ENCODE measurements around the gene TRPM2.

The TRPM2 gene

DNA sequence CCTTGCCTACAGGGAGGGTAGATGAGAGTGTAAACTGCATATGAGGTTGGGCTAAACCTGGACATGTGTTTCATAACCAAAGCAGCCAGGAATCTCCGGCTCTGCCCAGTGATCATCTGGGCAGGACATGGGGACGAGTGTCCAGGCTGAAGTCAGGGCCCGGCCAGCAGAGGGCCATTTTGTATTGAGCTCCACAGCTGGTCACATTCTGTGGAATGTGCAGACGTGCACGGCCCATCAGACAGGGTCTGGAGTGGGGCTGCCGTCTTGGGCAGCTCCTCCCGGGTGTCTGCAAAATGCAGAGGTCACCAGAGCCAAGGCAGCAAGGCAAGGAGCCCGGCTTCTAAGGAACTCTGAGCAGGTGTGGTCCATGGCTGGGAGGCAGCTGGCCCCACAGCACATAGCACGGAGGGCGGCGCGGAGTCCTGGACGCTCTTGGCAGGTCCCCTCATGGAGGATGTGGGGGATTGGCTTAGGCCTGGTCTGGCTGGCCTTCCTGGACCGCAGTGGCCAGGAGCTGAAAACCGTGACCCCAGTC is 108.1 kb downstream of the TRPM2 start:
- no peak for DNase-seq (ENCODE audit: low read depth, low spot score)
- POLR2A ChIA-PET, result interaction anchor here (0.7 kb wide), 1 partner anchor 10 kb away, joined by 3 read pairs; no protein-coding TSS in a partner anchor
- CTCF ChIA-PET, result interaction anchor here (2.1 kb wide), 1 partner anchor 332 kb away, joined by 10 read pairs; no protein-coding TSS in a partner anchor
- no peak overlapping the region for H3K4me3 ChIP-seq (ENCODE audit: low read depth, low read length)
- TF ChIP-seq, protein P1, sequence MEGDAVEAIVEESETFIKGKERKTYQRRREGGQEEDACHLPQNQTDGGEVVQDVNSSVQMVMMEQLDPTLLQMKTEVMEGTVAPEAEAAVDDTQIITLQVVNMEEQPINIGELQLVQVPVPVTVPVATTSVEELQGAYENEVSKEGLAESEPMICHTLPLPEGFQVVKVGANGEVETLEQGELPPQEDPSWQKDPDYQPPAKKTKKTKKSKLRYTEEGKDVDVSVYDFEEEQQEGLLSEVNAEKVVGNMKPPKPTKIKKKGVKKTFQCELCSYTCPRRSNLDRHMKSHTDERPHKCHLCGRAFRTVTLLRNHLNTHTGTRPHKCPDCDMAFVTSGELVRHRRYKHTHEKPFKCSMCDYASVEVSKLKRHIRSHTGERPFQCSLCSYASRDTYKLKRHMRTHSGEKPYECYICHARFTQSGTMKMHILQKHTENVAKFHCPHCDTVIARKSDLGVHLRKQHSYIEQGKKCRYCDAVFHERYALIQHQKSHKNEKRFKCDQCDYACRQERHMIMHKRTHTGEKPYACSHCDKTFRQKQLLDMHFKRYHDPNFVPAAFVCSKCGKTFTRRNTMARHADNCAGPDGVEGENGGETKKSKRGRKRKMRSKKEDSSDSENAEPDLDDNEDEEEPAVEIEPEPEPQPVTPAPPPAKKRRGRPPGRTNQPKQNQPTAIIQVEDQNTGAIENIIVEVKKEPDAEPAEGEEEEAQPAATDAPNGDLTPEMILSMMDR (IDR thresholded peaks at IDR 0.05; ENCODE audit: insufficient read depth, low read length, missing control alignments), result no peak

DNA sequence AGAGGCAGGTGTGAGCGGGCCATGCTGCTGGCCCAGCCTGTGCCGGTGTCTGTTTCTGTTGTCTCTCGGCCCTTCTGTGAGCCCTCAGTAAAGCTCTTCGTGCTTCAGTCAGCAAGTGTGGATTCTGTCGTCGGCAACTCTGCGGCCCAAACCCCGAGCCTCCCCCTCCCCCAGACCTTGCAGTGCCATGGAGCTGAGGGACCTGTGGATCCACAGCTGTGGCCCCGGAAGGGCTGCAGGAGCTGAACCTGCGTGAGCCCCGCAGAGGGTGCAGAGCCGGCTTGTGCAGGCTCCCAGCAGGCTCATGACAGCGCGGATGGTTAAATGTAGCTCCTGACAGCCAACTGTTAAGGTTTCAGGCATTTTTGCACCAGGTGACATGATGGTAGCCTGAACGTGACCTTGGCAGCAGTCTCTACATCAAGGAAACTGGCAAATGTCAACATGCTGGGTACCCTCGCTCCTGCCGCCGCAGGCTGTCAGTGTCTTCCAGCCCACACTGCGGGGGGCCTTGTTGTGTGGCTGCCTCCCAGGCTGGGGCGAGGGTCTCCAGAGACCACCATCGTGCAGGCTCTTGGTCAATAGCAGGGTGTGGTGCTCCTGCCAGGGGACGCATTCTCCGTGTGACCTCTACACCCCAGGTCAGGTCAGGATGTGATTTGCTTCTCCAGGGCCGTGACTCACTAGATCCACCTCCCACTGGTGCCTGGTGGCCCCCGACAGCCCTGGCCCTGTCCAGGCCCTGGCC is 108.8 kb downstream of the TRPM2 start:
- TF ChIP-seq, protein P1 (IDR thresholded peaks at IDR 0.05; ENCODE audit: insufficient read depth, low read length, missing control alignments), result no peak
- ChIA-PET CTCF (interaction anchor here (0.7 to 2.1 kb wide), 2 partner anchors 10 to 331 kb away, joined by 3 to 10 read pairs; no protein-coding TSS in a partner anchor), POLR2A (interaction anchor here (0.7 kb wide), 1 partner anchor 11 kb away, joined by 3 read pairs; no protein-coding TSS in a partner anchor)
- no peak overlapping the region for H3K4me3 ChIP-seq (ENCODE audit: low read depth, low read length)
- DNase-seq (ENCODE audit: low read depth, low spot score), result no peak

DNA sequence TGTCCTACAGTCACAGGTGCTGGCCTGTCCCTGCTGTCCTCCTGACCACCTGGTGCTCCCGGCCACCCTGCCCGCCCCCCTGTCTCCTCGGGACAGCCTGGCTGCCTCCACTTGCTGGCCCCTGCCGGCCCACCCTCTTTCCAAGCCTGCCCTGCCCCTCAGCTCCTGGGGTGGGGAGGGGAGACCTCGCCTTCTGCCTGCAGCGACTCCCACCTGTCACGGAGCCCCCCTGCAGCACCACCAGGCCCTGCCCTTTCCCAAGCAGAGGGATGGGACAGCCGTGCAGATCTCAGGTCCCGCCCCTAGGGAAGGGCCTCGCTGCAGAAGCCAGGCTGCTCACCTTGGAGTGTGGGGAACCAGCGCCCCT is 109.4 kb downstream of the TRPM2 start:
- CTCF ChIA-PET, result interaction anchor here (0.7 kb wide), 1 partner anchor 11 kb away, joined by 3 read pairs; no protein-coding TSS in a partner anchor

DNA sequence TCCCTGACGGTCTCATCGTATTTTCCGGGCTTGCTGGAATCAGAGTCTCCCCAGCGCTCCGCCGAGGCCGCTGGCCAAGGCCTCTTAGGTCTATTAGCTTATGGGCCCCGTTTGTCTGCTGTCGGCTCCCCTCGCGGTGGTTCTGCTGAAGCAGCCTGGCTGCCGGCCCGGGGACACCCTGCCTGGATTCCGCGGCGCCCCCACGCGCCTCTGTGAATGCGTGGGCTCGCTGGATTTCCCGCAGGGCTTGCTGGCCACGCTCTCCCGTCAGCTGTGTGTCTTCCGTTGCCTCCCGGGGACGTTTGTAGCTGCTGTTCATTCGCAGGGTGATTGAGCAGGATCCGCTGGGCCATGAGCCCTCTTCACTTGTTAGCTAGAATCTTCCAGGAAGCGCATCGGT is 110.3 kb downstream of the TRPM2 start:
- TF ChIP-seq, protein P1 (IDR thresholded peaks at IDR 0.05; ENCODE audit: insufficient read depth, low read length, missing control alignments), result no peak
- ChIA-PET CTCF (interaction anchor here (1.2 kb wide), 1 partner anchor 17 kb away, joined by 3 read pairs; no protein-coding TSS in a partner anchor), POLR2A (no interaction called here)
- H3K4me3 ChIP-seq (ENCODE audit: low read depth, low read length), result no peak overlapping the region
- DNase-seq (ENCODE audit: low read depth, low spot score), result no peak

More for the DNA sequence above, 109.4 kb downstream of the TRPM2 start:
- DNase-seq (ENCODE audit: low read depth, low spot score), result no peak
- H3K4me3 ChIP-seq (ENCODE audit: low read depth, low read length), result no peak overlapping the region
- TF ChIP-seq, protein P1 (IDR thresholded peaks at IDR 0.05; ENCODE audit: insufficient read depth, low read length, missing control alignments), result no peak
- POLR2A ChIA-PET, result no interaction called here

DNA sequence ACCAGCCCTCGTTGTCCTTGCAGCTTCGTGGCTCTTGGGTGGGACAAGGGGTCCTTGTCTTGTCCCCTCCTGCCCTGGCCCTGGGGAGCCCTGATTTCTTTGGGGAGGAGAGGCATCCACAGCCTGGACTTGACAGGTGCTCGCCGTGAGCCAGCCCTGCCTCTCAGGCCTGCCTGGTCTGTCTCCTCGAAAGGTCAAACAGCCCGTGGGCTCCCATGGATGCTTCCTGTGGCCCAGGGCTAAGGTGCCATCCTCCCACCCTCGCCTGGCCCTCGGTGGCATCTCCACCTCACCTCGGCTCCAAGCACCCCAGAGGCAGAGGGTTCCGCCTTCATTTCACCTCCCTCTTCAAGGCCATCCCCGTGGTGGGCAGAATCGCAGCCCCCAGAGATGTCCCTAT is 110.9 kb downstream of the TRPM2 start:
- no peak for DNase-seq (ENCODE audit: low read depth, low spot score)
- TF ChIP-seq, protein P1 (IDR thresholded peaks at IDR 0.05; ENCODE audit: insufficient read depth, low read length, missing control alignments), result no peak
- no peak overlapping the region for H3K4me3 ChIP-seq (ENCODE audit: low read depth, low read length)
- ChIA-PET POLR2A (no interaction called here), CTCF (interaction anchor here (1.2 kb wide), 1 partner anchor 17 kb away, joined by 3 read pairs; no protein-coding TSS in a partner anchor)

DNA sequence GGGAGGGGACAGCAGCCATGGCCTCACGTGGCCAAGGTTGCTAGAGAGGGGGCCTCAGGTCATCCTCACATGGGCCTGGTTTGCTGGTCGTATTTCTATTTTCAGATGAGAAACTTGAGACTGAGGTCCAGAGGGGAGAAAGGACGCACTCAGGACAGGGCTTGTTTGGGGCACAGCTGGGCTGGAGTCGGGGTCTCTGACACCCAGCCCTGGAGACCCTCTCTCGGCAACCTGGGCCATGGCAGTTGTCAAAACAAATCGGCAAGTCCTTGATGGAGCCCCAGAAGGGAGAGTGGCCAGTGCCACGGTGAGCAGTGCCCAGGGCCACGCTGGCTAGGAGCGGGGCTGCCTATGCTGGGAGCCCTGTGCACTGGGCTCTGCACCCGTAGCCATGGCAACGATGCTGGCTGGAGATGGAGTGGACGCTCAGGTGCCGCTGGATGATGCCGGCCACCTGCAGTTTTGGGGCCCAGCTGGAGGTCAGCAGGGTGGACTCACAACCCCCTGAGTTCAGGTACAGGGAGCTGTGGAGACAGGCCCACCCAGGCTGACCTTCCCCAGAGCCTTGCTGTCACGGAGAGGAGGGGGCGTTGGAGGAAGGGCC is 113.0 kb downstream of the TRPM2 start:
- ChIA-PET CTCF (no interaction called here), POLR2A (no interaction called here)
- DNase-seq (ENCODE audit: low read depth, low spot score), result no peak
- H3K4me3 ChIP-seq (ENCODE audit: low read depth, low read length), result no peak overlapping the region
- TF ChIP-seq, protein P1 (IDR thresholded peaks at IDR 0.05; ENCODE audit: insufficient read depth, low read length, missing control alignments), result no peak

All from AG04449 (cell line).